Endothelial cell of hepatic sinusoid (primary cell): ENCODE results near the gene VPS11.

Source experiments
- in situ Hi-C: cut with HindIII; loops from 2 replicates; pipeline ENCODE4 v1.10.0; 2017; ENCODE audit warnings: low sequenced_read_pairs

The VPS11 gene

GRCh38 chr11:119117004-119117706 is 49.5 kb downstream of the VPS11 start:
- in situ Hi-C loops: no loop called here

- in situ Hi-C loops: no loop called here
These were observed 50.6 kb downstream of the VPS11 start for GRCh38 chr11:119118227-119118626.

GRCh38 chr11:119118946-119119345 is 51.3 kb downstream of the VPS11 start:
- in situ Hi-C loops: no loop called here

- in situ Hi-C loops: no loop called here
These were observed 53.0 kb downstream of the VPS11 start for GRCh38 chr11:119120639-119121007.

GRCh38 chr11:119121008-119121810 is 53.6 kb downstream of the VPS11 start, which contains the start of gene HINFP:
TSS of gene HINFP (plus strand) at chr11:119121580. CDS start at chr11:119126945, 5,365 bp downstream.
- in situ Hi-C loops: no loop called here

GRCh38 chr11:119121811-119122124 is 54.1 kb downstream of the VPS11 start:
- in situ Hi-C loops: no loop called here

- in situ Hi-C loops: no loop called here
These were observed 58.2 kb downstream of the VPS11 start for GRCh38 chr11:119125821-119126220.

- in situ Hi-C loops: no loop called here
These were observed 59.2 kb downstream of the VPS11 start for GRCh38 chr11:119126675-119127268.

- in situ Hi-C loops: loop anchor here (10.0 kb wide), 2 partner anchors 114 to 174 kb away; no protein-coding TSS in a partner anchor
These were observed 63.0 kb downstream of the VPS11 start for GRCh38 chr11:119130662-119131061.
